Lower lobe of right lung (tissue), 2 donors: ENCODE results near the gene TIAM1. TPM values are rescaled to one million over a fixed set of nuclear protein-coding genes. Genes with fewer than 3 reads are reported as not detected.

Experiments
- ATAC-seq, 2 donors: fragments of 200-7000 bp; cut with Tn5 transposase; one replicate each; pipeline ENCODE4 v1.9.1; 2020 to 2022; ENCODE audit warnings: mild to moderate bottlenecking in 2 of 2, moderate library complexity in 2 of 2
- DNase-seq: peaks from one replicate; pipeline ENCODE4 v3.0.0-alpha.2; 2020
- H3K27ac ChIP-seq: fragments of 200-600 bp; one replicate; pipeline ENCODE4 v1.8.0; 2022
- H3K27me3 ChIP-seq: fragments of 200-600 bp; one replicate; pipeline ENCODE4 v1.8.0; 2022; ENCODE audit warnings: low read depth
- H3K36me3 ChIP-seq: fragments of 200-600 bp; one replicate; pipeline ENCODE4 v1.8.0; 2022; ENCODE audit warnings: mild to moderate bottlenecking
- H3K4me1 ChIP-seq: fragments of 200-600 bp; one replicate; pipeline ENCODE4 v1.8.0; 2022
- H3K4me3 ChIP-seq: fragments of 200-600 bp; one replicate; pipeline ENCODE4 v1.8.0; 2022; ENCODE audit warnings: mild to moderate bottlenecking
- H3K9me3 ChIP-seq: fragments of 200-600 bp; one replicate; pipeline ENCODE4 v1.8.0; 2022
- CTCF ChIP-seq: fragments of 200-600 bp; IDR thresholded peaks from one replicate; pipeline ENCODE4 v1.8.0; 2022; ENCODE audit warnings: antibody characterized with exemption, mild to moderate bottlenecking
- intact Hi-C: fragments of 100-400 bp; cut with DNase I; formaldehyde crosslinking; loops from one replicate; pipeline ENCODE4 v1.11.0; 2022
- total RNA-seq: library from RNA; stranded (reverse); fragmentation: NEBNext Ultra II Directional; extraction: Animal tissue kit (Norgen Biotek cat#: 25700); gene quantifications from one replicate; pipeline ENCODE4 v1.2.1, GENCODE V29; 2021
- donor health status: DM: no; HTN: yes; CAD: no; lungs with severe emphysema.

TIAM1 gene
- total RNA-seq, 1 donor from 2014 or later = 45.5 TPM

GRCh38 chr21:31370893-31371544 lies 27.0 kb upstream of the TIAM1 start:
- no peak overlapping the region for H3K4me3 ChIP-seq
- H3K4me1 ChIP-seq = no peaks in the 10 kb centered on the region
- TF ChIP-seq CTCF = no peak
- no peaks in the 10 kb centered on the region for H3K36me3 ChIP-seq
- peak overlapping the region; percentile 56 for H3K27ac ChIP-seq
- DNase-seq (no peak), ATAC-seq (no peak)
- no peaks in the 10 kb centered on the region for H3K27me3 ChIP-seq
- intact Hi-C loops = no loop called here
- no peaks in the 10 kb centered on the region for H3K9me3 ChIP-seq

DNA sequence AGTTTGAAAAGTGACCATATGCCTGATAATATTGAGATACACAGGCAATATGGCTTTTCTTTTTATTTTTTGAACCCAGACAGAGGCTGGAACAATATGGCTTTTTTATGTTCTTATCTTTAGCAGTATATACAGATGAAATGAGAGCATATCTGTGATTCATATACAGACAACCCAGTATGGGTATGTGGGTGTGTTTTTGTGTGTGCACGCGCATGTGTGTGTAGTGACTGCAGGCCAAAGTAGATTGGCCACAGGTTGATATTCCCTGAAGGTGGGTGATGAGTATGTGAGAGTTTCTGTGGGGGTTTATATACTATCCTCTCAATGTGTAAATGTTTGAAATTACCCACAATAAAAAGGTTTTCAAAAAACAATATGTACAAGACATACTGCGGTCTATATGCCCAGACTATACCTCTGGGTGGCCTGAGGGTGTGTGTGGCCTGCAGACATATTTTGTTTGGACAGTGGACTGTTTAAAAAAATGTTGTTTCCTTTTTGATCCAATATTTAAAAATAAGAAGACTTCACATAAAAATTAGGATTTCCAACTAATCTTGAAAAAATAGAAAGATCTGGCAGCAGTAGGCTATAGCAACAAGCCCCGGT lies 26.3 kb upstream of the TIAM1 start:
- Histone ChIP-seq H3K27me3 (no peaks in the 10 kb centered on the region), H3K36me3 (no peaks in the 10 kb centered on the region), H3K4me3 (no peak overlapping the region), H3K4me1 (no peaks in the 10 kb centered on the region), H3K9me3 (no peaks in the 10 kb centered on the region), H3K27ac (peak overlapping the region; percentile 56)
- no peak for ATAC-seq
- intact Hi-C loops = no loop called here
- no peak for TF ChIP-seq CTCF
- no peak for DNase-seq

DNA sequence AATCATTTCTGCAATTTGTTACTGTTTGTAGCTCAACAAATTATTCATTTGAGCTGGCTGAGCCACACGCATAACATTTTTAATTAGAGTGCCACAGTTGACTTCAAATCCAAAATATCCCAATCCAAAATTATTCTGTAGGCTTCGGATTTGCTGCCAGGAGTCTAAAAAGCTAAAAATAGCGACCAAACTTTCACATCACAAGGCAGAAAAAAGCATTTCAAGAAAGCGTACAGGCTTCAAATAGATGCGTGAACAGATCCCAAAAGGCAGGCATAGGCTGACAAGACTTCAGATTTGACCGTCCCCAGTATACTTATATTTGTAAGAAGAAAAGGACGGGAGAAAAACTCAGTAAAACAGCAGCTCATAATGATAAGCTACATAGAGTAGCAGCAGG lies 24.3 kb upstream of the TIAM1 start:
- intact Hi-C loops = no loop called here
- H3K27ac ChIP-seq = no peak overlapping the region
- no peaks in the 10 kb centered on the region for H3K9me3 ChIP-seq
- H3K4me3 ChIP-seq = no peak overlapping the region
- H3K27me3 ChIP-seq = no peaks in the 10 kb centered on the region
- DNase-seq (no peak), ATAC-seq (no peak)
- no peaks in the 10 kb centered on the region for H3K4me1 ChIP-seq
- no peaks in the 10 kb centered on the region for H3K36me3 ChIP-seq
- no peak for TF ChIP-seq CTCF

DNA sequence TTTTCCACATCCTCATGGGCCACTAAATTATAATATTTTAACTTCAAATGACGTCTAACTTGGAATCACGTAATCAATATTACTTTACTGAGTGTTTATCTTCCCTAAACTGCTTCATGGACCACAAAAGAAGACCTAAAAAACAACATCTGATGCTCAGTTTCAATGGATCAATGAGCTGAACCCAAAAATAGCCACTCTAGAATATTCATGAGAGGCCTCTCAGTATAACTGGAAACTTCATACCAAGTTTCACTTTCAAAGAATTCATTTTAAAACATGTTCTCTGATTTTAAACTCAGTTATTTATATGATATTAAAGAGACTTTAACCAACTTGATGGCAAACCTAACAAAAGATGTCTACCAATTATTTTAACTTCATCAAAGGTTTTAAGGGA lies 23.7 kb upstream of the TIAM1 start:
- no peaks in the 10 kb centered on the region for H3K9me3 ChIP-seq
- no peaks in the 10 kb centered on the region for H3K27me3 ChIP-seq
- no peaks in the 10 kb centered on the region for H3K4me1 ChIP-seq
- H3K4me3 ChIP-seq = no peak overlapping the region
- TF ChIP-seq CTCF = no peak
- intact Hi-C loops = no loop called here
- ATAC-seq = no peak
- H3K27ac ChIP-seq = no peak overlapping the region
- no peak for DNase-seq
- H3K36me3 ChIP-seq = no peaks in the 10 kb centered on the region

DNA sequence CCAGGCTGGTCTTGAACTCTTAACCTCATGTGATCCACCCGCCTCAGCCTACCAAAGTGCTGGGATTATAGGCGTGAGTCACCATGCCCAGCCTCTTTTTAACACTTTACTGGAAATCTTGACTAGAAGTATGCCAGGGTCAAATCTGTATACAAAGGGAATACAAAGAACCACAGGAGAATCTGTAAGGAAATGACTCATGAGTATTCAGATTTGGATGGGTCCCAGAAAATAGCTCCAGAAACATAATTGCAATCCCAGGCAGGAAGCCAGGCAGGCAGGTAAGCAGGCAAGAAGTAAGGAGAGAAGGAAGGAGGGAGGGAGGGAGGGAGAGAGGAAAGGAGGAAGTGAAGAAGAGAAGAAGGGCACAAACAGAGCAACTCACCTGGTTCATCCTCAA lies 22.8 kb upstream of the TIAM1 start:
- H3K27ac ChIP-seq = no peak overlapping the region
- no peak for ATAC-seq
- DNase-seq = no peak
- intact Hi-C loops = no loop called here
- no peaks in the 10 kb centered on the region for H3K27me3 ChIP-seq
- no peaks in the 10 kb centered on the region for H3K36me3 ChIP-seq
- no peaks in the 10 kb centered on the region for H3K9me3 ChIP-seq
- TF ChIP-seq CTCF = no peak
- H3K4me3 ChIP-seq = no peak overlapping the region
- H3K4me1 ChIP-seq = no peaks in the 10 kb centered on the region
